ENCODE results near the gene CSH2.

The CSH2 gene

GRCh38 chr17:63833741-63834373 lies 39.6 kb downstream of the CSH2 start:
- DNase-seq (ENCODE audit: low read depth), result no peak

GRCh38 chr17:63833026-63833740 lies 40.3 kb downstream of the CSH2 start:
- DNase-seq (ENCODE audit: low read depth), result no peak

- DNase-seq (ENCODE audit: low read depth), result no peak
These were observed 41.0 kb downstream of the CSH2 start for GRCh38 chr17:63832455-63832854.

- DNase-seq (ENCODE audit: low read depth), result no peak
These were observed 41.5 kb downstream of the CSH2 start for GRCh38 chr17:63832014-63832413.

- no peak for DNase-seq (ENCODE audit: low read depth)
These were observed 42.0 kb downstream of the CSH2 start for GRCh38 chr17:63831505-63831904.

- DNase-seq (ENCODE audit: low read depth), result no peak
These were observed 42.5 kb downstream of the CSH2 start for GRCh38 chr17:63830904-63831491.

GRCh38 chr17:63830278-63830677 lies 43.2 kb downstream of the CSH2 start:
- DNase-seq (ENCODE audit: low read depth), result no peak

GRCh38 chr17:63828936-63829335 lies 44.5 kb downstream of the CSH2 start:
- DNase-seq (ENCODE audit: low read depth), result no peak

- no peak for DNase-seq (ENCODE audit: low read depth)
These were observed 45.7 kb downstream of the CSH2 start for GRCh38 chr17:63827801-63828221.

GRCh38 chr17:63827002-63827800 lies 46.3 kb downstream of the CSH2 start, which contains the start of the genes FTSJ3 and PSMC5:
Gene FTSJ3, minus strand, starts transcription at chr17:63827663. Its CDS starts 761 bp downstream, at chr17:63826902.
Gene PSMC5, plus strand, starts transcription at chr17:63827431. Its CDS starts 60 bp downstream, at chr17:63827491.
- DNase-seq (ENCODE audit: low read depth), result peak; percentile 93

GRCh38 chr17:63826468-63827001 lies 46.9 kb downstream of the CSH2 start:
- no peak for DNase-seq (ENCODE audit: low read depth)

- DNase-seq (ENCODE audit: low read depth), result no peak
These were observed 49.1 kb downstream of the CSH2 start for GRCh38 chr17:63824362-63824761.

GRCh38 chr17:63823659-63824331 lies 49.7 kb downstream of the CSH2 start:
- no peak for DNase-seq (ENCODE audit: low read depth)

- no peak for DNase-seq (ENCODE audit: low read depth)
These were observed 50.9 kb downstream of the CSH2 start for GRCh38 chr17:63822537-63822936.

All from activated gamma-delta T cell treated with anti-CD3 and anti-CD28 coated beads, Interleukin-2, amount 50 U/mL, for 16 hours (primary cell).